Endothelial cell of umbilical vein (primary cell): ENCODE data around the gene PAX5.

Source experiments
- CTCF ChIP-seq, 2 donors: IDR thresholded peaks; 1 replicate in 1 of 2; 2 replicates in 1 of 2; pipeline ENCODE4 v1.5.1; 2011; ENCODE audit warnings: low read length in 2 of 2, mild to moderate bottlenecking in 2 of 2, moderate library complexity in 2 of 2, control low read depth in 1 of 2, inconsistent platforms in 1 of 2, low read depth in 1 of 2; ENCODE audit not compliant: insufficient read depth in 1 of 2; ENCODE audit errors: extremely low read depth in 1 of 2
- GATA2 ChIP-seq: IDR thresholded peaks from 2 replicates; pipeline ENCODE4 v1.7.0; 2011; ENCODE audit warnings: low read depth, mild to moderate bottlenecking, moderate library complexity, mixed read lengths, low read length; ENCODE audit not compliant: insufficient read length, insufficient read depth
- POLR2A ChIP-seq: IDR thresholded peaks from 2 replicates; pipeline ENCODE4 v1.6.1; 2012; ENCODE audit warnings: low read depth, mild to moderate bottlenecking, control low read depth, low read length

- TF ChIP-seq CTCF (IDR thresholded peaks at IDR 0.05; ENCODE audit: extremely low read depth in 1 of 2, insufficient read depth in 1 of 2, low read depth in 1 of 2, low read length in 2 of 2) = no peak
- TF ChIP-seq GATA2 = no peak
- no peak for TF ChIP-seq POLR2A
Observed at GRCh38 chr9:36914212-36914577, 119.9 kb downstream of the PAX5 start.
